GM12872 (cell line): ENCODE results near the gene ELL2.

Source experiments
- CTCF ChIP-seq: IDR thresholded peaks from 3 replicates; pipeline ENCODE4 v1.5.1; 2011; ENCODE audit warnings: low read depth, mild to moderate bottlenecking, low read length, moderate library complexity; ENCODE audit not compliant: insufficient read depth

Gene ELL2

GRCh38 chr5:95912029-95912428 lies 49.6 kb downstream of the ELL2 start:
- TF ChIP-seq CTCF, result no peak

DNA sequence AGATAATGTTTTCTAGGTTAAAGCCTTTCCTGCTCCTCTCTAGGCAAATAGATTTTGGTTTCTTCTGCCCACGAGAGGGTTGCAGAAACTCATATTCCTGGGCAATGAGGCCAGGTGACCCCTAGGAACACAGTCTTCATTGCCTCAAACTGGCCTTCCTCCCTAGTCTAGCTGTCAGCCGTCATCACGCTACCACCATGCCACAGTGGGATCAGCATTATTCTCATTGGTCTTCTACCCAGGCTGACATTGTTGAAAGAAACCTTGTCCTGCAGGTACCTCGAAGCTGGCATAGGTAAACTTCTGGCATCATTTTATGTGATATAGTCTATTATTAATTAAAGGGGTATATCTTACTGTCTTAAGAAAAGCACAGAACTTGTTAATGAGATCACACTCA lies 51.1 kb downstream of the ELL2 start:
- no peak for TF ChIP-seq CTCF

DNA sequence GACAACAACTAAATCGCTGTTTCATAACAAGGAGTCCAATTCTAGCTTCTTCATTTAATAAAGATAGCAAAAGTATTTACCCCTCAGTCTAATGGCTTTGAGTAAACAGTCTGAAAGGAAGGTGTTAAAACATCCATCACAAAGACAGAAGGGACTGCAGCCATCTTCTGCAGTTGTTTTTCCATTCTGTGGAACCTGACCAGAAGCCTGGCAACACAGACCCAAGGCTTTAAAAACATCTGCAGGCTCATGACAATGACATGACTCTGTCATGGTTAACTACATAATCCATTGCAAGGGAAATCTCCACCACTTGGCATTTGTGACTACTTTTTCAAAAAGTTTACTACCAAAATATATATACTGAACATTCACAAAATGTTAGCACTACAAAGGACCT lies 51.9 kb downstream of the ELL2 start:
- no peak for TF ChIP-seq CTCF

GRCh38 chr5:95908799-95909198 lies 52.9 kb downstream of the ELL2 start:
- TF ChIP-seq CTCF, result no peak

DNA sequence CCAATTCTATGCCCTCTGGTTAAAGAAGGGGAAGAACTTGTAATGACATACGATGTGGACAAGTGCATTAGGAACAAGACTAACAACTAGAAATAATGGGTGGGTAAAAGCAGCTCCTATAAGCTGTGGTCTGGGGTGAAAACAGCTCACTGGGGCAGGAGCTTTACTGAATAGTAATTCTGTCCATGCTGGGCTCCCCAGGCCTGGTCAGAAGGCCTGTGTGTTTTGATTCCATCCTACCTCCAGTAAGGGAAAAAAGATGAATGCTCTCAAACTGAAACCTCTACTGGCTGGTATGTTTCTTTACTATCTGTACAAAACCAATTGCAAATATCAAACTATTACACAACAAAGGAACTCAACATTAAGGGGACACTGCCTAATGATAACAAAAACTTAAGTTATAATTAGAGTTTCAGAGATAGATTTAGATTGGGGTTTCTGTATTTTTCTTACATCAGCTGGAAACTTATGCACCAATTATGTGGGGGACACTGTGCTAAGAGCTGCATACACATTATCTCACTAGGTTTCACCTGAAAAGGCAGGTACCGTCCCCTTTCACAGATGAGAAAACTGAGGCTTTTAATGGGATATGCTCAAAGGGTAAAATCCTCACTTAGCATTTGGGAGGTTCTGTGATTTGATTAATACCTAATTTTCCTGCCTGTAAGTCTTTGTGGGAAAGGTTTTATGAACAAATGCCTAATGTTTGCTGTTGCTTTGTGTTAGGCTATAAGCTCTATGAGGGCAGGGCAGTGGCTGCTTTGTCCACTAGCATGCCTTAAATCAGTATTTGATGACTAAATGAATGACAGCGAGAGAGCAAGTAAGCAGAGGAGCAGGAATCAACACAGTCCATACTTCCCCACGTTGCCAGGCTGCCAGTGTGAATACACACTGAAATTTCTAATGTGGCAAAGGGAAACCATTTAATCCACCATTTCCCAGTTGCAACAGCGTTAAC lies 53.6 kb downstream of the ELL2 start:
- no peak for TF ChIP-seq CTCF

DNA sequence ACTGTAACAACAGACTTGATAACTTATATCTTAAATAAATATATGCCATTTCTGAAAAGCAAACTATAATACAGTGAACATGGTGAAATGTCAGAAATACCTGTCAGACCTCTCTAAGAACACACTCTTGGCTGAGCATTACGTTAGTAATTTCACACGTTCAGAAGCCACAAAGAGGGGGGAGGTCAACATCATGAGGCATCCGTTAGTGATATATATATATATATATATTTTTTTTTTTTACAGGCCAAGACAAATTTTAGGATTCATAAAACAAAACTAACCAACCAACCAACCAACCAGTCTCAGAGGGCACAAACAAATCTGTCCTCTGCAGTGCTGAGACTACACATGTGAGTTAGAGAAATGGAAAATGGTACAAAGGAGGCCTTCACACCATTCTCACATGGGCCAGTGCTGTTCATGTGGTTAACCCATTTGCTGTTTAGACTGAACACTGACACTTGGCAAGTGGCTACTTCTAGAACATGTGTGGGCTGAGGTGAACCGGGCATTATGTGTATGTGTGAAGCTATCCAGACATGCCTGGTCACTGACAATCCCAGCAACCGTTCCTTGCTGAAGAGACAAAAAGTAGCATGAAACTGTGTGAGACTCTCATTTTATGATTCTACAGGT lies 54.5 kb downstream of the ELL2 start:
- no peak for TF ChIP-seq CTCF

DNA sequence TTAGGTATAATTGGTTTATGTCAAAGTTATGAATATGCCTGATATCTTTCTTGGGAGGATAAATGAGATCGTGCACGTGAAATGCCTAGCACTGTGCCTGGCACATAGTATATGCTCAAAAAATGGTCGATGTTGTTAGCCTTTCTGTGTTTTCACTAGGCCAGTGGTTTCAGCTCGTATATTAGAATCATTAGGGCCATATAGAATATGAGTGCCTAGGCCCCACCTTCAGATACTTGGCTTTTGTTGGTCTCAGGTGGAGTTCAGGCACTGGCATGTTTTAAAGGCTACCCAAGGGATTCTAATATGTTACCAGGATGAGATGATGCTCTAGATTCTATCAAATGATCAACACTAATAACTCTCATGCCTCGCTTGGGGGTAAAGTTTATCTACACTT lies 56.8 kb downstream of the ELL2 start:
- TF ChIP-seq CTCF, result no peak
